Stimulated activated CD4-positive, alpha-beta T cell treated with anti-CD3 and anti-CD28 coated beads, Interleukin-4, amount 100 ng/mL, for 4 hours (primary cell): Measurements from ENCODE around the gene GLB1L3.
"Not testable (repeated sequence)": the region's sequence is repeated elsewhere in the genome, so short reads cannot be mapped to it uniquely, and the experiment has no call there.

Source experiments
- DNase-seq, 2 experiments: peaks; one replicate each; pipeline ENCODE4 v3.0.0-alpha.2; 2020

The GLB1L3 gene

DNA sequence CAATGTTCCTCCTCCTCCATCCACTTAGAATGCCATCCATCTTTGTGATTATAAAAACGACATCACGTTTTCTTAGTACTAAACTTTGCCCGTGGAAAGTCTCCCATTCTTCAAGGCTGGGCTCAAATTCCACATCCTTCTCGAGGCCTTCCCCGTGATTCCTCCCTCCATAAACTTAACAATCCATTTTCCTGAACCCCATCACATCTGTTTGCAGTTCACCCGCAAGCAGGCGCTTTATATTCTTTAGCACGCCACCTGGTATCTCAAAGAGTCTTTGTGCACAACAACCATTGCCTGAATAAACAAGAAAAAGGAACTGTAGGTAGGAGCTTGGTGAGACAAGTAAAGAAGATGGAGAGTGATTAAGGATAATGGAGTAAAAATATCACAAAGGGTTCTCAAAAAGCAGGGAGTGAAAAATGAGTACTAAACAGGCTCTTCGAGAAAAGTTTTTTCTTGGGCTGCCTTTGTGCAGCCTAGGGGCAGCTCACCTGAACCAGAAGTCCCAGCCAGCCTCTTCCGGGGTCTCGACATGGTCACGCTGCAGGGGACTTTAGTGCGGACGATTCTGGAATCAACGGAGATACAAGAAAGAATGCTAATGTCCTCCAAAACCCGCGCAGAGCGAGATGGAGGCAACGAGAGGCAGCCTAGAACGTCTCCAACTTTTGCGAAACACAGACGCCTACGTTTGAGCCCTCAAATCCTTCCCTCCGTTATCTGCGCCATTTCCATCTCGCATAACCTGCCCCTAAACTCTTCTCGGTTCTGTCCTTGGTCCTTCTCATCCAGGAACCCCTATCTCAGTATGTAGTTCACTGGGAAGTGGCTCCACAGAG lies 23.6 kb upstream of the GLB1L3 start:
- no peak for DNase-seq

DNA sequence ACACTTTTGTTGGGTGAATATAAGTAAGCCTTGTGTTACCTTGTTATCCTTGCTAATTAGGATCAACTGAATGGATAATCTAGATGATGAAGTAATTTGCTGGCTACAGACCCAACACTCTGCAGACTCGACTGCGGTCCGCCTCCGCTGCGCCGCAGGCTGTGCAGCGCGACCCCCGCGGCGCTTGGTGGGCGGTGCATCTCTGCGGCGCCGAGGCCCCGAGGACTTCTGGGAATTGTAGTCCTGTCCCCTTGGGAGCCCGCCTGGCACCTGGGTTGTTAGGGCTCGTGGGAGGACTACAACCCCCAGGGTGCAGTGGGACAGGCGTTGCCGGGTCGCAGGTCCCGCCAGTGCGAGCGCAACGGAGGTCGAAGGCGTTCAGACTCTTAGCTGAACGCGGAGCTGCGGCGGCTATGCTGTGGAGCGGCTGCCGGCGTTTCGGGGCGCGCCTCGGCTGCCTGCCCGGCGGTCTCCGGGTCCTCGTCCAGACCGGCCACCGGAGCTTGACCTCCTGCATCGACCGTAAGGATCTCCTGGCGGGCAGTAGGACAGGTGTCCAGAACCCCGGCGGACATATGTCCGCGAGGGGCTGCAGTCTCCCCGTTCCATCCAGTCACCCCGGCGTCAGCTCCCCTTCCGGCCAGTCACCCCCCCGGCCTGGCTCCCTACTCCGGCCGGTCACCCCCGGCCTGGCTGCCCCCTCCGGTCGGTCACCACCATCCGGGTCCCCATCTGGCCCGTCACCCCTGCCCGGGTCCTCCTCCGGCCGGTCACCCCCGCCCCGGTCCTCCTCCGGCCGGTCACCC lies 22.8 kb upstream of the GLB1L3 start, which contains the start of the genes ACAD8 and THYN1:
ACAD8 (plus strand) TSS at position 381 of the 806 bp plus-strand sequence; CDS start at position 414, 33 bp downstream.
THYN1 (minus strand) TSS at position 165 of the 806 bp plus-strand sequence. CDS start 470 bp downstream, outside the sequence.
- DNase-seq: peak; percentile 89 to 97

DNA sequence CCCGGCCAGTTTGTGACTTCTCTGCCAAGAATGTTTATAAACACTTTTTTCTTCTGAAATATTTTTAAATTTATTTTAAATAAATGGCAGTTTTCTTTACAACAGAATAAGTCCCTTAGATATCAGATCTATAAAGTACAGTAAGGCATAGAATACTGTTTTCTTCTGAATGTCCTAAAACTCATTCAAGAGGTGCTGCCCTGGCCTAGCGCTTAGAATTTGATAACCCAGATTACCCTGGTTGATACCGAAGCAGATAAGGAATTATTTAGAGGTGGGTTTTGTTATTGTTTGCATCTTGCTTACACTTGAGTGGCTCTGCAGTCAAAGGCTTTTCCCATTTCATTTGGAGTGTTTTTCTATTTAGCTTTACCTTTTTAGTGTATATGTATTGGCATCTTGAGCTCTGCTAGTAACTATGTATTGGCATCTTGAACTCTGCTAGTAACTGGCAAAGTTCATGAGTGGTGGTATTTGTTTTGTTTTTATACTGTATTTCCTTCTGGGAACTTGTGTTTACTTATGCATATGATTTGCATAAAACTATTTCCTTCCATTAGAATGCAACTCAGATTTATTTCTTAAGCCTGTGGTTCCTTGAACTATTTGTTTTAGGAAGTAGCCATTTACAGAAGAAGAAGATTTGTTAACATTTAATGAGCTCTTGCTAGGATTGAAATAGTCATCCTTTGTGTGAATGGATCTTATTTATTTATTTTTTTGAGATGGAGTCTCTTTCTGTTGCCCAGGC lies 21.6 kb upstream of the GLB1L3 start:
- no peak for DNase-seq

DNA sequence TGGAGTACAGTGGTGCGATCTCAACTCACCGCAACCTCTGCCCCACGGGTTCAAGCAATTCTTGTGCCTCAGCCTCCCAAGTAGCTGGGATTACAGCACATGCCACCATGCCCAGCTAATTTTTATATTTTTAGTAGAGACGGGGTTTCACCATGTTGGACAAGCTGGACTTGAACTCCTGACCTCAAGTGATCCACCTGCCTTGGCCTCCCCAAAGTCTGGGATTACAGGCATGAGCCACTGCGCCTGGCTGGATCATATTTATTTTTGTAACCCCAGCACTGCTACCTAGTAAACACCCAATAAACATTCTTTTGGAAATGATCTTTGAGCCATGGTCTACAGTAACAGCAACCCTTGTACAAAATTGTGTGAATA lies 21.0 kb upstream of the GLB1L3 start:
- not testable (repeated sequence) for DNase-seq

DNA sequence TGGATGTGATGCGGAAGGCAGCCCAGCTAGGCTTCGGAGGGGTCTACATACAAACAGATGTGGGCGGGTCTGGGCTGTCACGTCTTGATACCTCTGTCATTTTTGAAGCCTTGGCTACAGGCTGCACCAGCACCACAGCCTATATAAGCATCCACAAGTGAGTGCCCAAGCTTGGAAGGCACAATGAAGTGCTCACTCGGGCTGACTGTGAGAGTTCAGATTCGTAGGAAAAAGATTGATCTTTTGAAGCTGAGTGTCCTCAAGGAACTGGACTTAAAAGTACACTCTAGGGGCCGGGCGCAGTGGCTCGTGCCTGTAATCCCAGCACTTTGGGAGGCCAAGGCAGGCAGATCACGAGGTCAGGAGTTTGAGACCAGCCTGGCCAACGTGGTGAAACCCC lies 19.1 kb upstream of the GLB1L3 start:
- DNase-seq: no peak

DNA sequence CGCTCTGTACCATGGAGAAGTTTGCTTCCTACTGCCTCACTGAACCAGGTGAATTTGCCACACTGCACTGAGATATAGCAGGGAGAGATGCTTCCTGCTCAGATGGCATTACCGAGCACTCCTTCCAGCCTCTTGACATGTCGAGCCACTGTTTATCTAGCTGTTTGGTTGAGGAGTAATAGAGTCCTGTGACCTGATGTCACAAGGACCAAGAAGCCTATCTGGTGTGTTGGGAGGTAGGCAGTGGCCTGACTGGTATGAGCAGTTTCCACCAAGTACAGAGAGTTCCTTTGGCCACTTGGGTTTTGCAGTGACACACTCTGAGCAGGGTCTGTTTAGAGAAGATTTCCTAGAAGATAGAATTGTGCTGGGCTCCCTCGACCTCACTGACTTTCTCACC lies 17.6 kb upstream of the GLB1L3 start:
- no peak for DNase-seq

DNA sequence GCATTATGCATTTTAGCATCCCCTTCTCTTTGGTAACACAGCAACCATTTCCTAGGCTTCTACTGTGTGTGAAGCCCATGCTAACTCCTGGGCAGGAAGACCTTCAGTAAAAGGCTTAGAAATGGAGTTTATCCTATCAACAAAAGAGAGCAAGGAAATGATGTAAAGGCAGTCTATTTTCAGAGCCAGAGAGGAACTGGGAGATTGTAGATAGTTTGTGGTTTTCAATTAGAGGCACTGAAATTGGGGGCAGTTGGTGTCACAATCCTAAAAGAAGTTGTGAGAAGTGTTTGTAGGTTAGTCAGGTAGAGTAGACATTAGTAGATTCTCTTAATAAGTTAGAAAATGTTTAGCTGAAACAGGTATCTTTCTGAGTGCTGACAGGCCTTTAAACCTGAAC lies 15.7 kb upstream of the GLB1L3 start:
- DNase-seq: no peak

DNA sequence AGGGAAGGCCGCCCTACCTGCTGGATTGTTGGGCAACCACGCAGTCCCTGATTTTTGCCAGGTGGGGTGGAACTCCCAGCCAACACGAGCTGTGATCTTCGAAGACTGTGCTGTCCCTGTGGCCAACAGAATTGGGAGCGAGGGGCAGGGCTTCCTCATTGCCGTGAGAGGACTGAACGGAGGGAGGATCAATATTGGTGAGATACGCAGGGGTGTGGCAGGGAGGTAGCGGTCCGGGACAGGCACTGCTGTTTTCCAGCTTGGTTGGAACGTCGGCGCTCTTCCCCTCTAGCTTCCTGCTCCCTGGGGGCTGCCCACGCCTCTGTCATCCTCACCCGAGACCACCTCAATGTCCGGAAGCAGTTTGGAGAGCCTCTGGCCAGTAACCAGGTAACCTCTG lies 15.2 kb upstream of the GLB1L3 start:
- no peak for DNase-seq

DNA sequence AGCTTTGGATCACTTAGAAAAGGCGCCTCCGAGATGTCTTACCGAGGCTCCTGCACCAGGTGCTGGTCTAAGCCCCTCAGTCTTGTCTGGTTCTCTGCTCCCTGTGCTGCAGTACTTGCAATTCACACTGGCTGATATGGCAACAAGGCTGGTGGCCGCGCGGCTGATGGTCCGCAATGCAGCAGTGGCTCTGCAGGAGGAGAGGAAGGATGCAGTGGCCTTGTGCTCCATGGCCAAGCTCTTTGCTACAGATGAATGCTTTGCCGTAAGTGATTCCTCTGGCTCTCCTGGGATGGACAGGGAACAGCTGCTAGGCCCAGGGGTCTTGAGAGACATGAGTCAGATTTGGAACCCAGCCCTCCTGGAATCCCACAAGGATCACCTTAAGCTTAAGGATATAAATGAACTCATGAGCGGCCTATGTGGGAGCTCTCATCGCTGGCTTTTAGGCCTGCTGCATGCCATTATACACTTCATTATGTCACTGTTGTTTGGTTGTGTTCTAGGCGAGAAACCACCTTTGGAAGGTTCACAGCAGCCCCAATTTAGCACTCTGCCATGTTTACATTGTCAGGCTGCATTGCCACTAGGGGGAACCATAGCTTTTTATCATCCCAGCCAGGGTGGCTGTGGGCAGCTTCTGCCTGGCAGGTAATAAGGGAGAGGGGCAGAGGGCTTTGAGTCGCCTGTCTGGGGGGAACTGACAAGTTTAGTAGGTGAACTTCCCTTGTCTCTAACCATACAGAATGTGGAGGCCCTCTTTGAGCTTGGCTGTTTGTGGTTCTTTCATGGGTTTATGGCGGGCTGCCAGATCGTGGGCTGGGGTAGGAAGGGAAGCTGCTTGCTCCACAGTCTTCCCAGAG lies 14.3 kb upstream of the GLB1L3 start:
- peak; percentile 17 to 27 for DNase-seq

DNA sequence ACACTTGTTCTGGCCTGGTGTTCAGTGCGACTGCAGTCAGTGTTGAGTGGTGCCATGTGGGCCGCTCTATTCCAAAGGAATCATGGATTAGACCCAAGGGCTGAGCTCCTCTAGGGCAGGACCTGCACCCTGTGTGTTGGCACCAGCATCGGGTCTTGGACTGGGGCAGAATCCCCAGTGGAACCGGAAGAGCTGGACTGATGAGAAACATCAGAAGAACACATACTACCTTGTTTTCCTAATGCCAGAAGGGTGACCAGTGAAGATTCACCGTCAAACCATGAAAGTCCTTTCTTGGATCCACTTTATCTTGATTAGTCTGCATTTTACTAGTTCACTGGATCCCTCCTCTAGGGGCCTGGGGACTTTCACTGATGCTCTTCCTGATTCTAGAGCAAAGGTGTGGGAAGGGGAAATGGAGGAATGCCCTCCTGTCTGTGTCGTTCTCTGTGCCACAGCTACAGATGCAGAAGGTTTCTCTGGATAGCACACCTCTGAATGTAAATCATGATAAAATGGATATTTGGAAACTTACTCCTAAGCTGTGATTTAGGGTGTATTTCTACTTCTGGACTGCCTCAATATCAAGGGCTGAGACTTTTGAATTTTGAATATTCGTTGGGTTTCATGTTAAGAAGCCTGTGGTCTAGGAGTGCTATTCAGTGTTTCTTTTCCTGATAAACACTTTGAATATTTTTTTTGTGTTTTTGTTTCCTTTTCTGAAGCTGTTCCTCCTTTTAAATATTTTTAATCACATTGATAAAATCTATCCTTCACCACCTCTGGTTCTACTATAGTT lies 11.0 kb upstream of the GLB1L3 start:
- no peak for DNase-seq

DNA sequence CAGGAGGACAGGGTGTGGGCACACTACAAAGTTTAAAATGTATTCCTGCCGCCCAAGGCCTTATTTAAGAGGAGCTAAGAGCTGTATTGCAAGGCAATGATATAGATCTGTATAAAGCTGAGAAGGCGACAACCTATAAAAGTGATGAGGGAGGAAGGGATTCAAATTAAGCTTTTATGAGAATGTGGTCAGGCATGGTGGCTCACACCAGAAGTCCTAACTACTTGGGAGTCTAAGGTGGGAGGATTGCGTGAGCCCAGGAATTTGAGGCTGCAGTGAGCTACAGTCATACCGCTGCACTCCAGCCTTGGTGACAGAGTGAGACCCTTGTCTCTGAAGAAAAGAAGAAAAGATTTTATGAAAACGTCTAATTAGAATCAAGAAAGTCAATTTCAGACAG lies 9.7 kb upstream of the GLB1L3 start:
- DNase-seq: no peak

DNA sequence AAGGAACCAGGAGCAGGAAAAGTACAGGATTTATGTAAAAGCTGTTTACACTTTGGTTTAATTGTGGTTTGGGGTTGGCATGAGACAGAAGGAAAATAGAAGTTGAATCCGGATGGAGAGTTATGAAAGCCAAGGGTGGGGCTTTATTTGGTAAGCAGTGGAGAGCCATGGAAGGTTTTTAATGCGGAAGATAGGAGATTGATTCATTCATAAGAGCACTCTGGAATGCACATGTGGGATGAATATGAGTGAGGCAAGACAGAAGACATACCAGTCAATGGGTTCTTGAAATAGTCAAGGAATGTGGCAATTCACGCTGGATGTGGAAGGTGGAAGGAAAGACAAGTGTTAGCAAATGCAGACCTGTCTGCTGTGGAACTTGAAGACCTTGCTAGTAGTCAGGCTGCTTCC lies 9.3 kb upstream of the GLB1L3 start:
- DNase-seq: no peak

DNA sequence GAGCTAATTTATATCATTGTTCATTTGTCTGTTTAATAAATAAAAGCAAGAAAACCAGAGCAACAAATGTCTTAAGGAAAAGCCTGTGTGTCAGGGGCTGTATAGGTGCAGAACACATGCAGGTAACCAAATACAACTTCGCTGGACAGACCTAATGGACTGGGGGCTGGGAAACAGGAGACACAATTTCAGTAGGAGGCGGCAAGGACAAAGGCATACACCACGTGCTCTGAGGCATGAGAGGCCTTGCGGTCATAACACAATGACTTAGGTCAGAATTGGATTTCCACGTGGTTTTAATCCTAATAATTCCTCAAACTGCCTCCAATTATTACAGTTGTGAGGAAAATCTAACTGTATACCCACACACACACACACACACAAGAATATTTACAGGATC lies 8.7 kb upstream of the GLB1L3 start:
- DNase-seq: no peak

DNA sequence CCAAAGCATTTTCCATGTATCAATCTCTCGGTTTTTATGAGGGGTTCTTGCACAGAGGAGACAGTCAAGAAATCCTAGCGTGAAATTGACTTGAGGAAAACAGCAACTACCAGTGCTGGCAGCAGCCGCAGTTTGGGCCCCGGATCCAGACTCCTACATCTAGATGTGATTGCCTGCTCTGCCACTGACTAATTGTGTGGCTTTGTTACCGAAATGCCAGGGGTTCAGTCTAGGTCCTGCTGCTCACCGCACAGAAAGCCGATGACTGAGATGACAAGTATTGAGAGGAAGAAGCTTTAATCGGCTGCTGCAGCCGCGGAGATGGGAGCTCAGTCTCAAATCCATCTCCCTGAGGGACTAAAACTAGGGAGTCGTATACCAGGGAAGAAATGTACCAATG lies 8.2 kb upstream of the GLB1L3 start:
- DNase-seq: no peak

DNA sequence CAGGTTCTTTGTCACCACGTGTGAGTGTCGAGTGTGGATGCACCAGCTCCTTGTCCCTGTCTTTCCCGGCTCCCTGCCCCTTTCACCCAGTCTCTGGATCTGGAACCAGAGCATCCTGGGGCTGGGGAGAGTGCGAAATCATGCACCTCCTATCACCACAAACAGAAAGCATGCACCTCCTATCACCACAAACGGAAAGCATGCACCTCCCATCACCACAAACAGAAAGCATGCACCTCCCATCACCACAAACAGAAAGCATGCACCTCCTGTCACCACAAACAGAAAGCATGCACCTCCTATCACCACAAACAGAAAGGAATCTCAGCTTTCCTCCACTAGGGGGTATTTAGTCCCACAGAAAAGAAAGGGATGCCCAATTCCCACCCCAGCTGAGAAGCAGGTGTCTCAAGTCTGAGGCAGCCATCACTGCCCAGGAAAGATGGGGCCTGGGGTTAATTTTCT lies 5.9 kb upstream of the GLB1L3 start:
- no peak for DNase-seq

DNA sequence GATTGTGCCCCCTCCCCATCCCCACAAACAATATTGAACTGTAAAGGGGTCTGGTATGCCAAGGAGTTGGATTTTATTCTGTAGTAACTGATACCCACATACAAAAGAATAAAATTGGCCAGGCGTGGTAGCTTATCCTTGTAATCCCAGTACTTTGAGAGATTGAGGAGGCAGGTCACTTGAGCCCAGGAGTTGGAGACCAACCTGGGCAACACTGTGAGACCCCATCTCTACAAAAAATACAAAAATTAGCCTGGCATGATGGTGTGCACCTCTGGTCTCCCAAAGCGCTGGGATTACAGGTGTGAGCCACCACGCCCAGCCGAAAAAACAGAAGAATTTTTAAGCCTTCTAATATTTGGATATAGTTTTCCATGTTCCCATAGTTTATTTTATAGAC lies 4.2 kb upstream of the GLB1L3 start:
- DNase-seq: no peak

DNA sequence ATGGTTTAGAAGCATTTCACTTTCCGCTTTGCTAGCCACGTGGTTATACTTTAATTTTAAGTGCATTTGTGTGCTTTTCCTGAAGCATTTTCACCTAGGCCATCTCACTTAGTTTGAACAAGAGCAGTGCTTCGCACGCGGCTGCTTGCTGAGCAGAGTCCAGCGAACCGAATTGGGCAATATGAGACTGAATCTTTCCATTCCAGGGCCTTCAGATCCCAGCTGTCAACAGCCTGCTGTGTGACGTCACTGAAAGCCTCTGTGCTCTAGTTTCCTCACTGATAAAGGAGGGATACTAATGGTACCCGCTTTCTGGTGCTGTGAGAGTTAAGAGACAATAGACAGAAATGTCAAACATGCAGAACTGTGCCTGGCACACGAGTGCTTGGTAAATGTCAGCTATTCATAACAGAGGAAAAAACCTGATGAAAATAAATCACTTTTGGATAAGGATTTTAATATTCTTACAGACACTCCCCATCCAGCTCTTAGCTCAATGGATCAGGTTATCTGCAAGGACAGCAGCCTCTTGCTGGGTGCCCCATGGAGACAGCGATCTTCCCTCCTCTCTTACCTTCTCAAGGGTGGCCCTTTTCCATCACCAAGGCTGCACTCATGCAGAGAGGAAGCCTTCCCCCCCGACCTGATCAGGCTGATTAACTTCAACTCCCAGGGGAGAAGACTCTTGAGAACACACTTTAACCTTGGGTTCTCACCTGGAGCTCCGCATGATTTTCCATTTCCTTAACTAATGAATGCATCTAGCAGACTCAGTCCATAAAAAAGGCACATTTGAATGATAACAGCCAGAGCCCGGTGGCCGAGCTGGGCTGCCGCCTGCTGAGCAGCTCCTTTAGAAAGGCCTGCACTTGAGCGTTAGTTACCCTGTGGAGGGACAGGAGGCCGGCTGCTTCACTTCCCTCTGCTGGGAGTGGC lies 3.5 kb upstream of the GLB1L3 start:
- DNase-seq: no peak

DNA sequence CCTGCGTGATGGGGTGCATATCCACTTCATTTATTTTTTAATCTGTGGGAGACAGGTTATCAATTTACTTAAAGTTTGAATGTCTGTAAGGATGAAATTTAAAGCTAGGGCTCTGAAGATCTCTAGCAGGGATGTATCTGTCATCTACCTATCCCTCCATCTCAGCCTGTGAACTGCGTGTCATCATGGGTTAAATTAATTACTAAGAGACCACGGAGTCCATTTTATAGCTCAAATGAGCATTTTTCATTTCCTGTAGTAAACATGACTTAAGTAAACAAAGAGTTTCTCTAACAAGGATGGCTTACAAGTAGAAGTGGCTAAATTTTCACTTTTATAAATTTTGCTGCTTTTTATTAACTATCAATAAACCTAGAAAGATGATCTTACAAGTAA lies 2.9 kb upstream of the GLB1L3 start:
- no peak for DNase-seq

DNA sequence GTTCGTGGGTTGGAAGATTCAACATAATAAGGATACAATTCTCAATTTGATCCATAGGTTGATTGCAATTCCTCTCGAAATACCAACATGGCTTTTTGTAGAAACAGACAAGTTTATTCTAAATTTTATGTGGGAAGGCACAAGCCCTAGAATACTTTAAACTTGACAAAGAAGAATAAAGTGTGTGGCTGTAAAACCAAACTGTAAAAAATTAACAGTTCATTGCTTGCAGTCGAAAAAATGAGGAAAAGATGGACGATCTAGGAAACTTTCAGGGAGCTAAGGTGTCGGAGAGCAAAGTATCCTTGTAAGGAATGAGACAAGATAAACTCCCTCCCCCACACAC lies 1.0 kb upstream of the GLB1L3 start:
- DNase-seq: no peak
